HepG2 (cell line): ENCODE measurements around the gene TMEM19. TPM values are rescaled to one million over a fixed set of nuclear protein-coding genes. Genes with fewer than 3 reads are reported as not detected.

Experiments
- CCDC6 ChIP-seq: sonication (generic); formaldehyde crosslinking; IDR thresholded peaks from 2 replicates; pipeline ENCODE4 v1.8.1; 2022; ENCODE audit warnings: mild to moderate bottlenecking, missing genetic modification reagents, moderate library complexity
- DZIP1 ChIP-seq: sonication (generic); formaldehyde crosslinking; IDR thresholded peaks from 2 replicates; pipeline ENCODE4 v1.5.0; 2020; ENCODE audit warnings: mild to moderate bottlenecking, missing genetic modification reagents
- GRHL1 ChIP-seq: sonication (generic); formaldehyde crosslinking; conservative IDR thresholded peaks from 2 replicates; pipeline ENCODE4 v1.8.0; 2022; ENCODE audit warnings: missing genetic modification reagents
- IRF1 ChIP-seq: sonication (generic); formaldehyde crosslinking; IDR thresholded peaks from 2 replicates; pipeline ENCODE4 v1.4.0; 2020; ENCODE audit warnings: low read depth, mild to moderate bottlenecking, missing genetic modification reagents
- KDM4B ChIP-seq: sonication (generic); formaldehyde crosslinking; IDR thresholded peaks from 2 replicates; pipeline ENCODE4 v1.4.0; 2020; ENCODE audit warnings: missing genetic modification reagents
- KLF15 ChIP-seq: sonication (generic); formaldehyde crosslinking; IDR thresholded peaks from 2 replicates; pipeline ENCODE4 v1.8.1; 2023; ENCODE audit warnings: borderline replicate concordance, mild to moderate bottlenecking, inconsistent platforms, missing genetic modification reagents, mixed read lengths
- MED13 ChIP-seq: sonication (generic); formaldehyde crosslinking; IDR thresholded peaks from 2 replicates; pipeline ENCODE4 v1.5.0; 2020; ENCODE audit warnings: missing genetic modification reagents
- MEIS2 ChIP-seq: sonication (generic); formaldehyde crosslinking; IDR thresholded peaks from 2 replicates; pipeline ENCODE4 v1.9.0; 2021; ENCODE audit warnings: mild to moderate bottlenecking, missing genetic modification reagents
- MYPOP ChIP-seq: sonication (generic); formaldehyde crosslinking; IDR thresholded peaks from 2 replicates; pipeline ENCODE4 v1.8.1; 2023; ENCODE audit warnings: mild to moderate bottlenecking, moderate library complexity, missing genetic modification reagents
- U2AF1 ChIP-seq: fragments of 200-400 bp; formaldehyde crosslinking; optimal IDR thresholded peaks from 2 replicates; pipeline ENCODE3; 2017; ENCODE audit warnings: mild to moderate bottlenecking, low read depth, low read length
- ZFP1 ChIP-seq: IDR thresholded peaks from 2 replicates; pipeline ENCODE4 v1.6.1; 2016
- ZNF205 ChIP-seq: IDR thresholded peaks from 2 replicates; pipeline ENCODE4 v1.6.1; 2018; ENCODE audit warnings: missing biosample characterization, missing genetic modification reagents
- ZNF207 ChIP-seq: fragments of 450-650 bp; IDR thresholded peaks from 2 replicates; pipeline ENCODE4 v1.6.1; 2016; ENCODE audit warnings: antibody characterized with exemption, borderline replicate concordance
- ZNF230 ChIP-seq: sonication (generic); formaldehyde crosslinking; IDR thresholded peaks from 2 replicates; pipeline ENCODE4 v1.4.0; 2020; ENCODE audit warnings: mild to moderate bottlenecking, missing genetic modification reagents
- ZNF232 ChIP-seq: sonication (generic); formaldehyde crosslinking; IDR thresholded peaks from 2 replicates; pipeline ENCODE4 v1.4.0; 2020; ENCODE audit warnings: missing genetic modification reagents, borderline replicate concordance
- ZNF292 ChIP-seq: sonication (generic); formaldehyde crosslinking; IDR thresholded peaks from 2 replicates; pipeline ENCODE4 v1.8.1; 2022; ENCODE audit warnings: mild to moderate bottlenecking, low read depth, missing genetic modification reagents, borderline replicate concordance
- ZNF543 ChIP-seq: sonication (generic); formaldehyde crosslinking; IDR thresholded peaks from 2 replicates; pipeline ENCODE4 v1.4.0; 2020; ENCODE audit warnings: mild to moderate bottlenecking, missing genetic modification reagents
- ZNF589 ChIP-seq: sonication (generic); formaldehyde crosslinking; conservative IDR thresholded peaks from 2 replicates; pipeline ENCODE4 v1.8.0; 2022; ENCODE audit warnings: mild to moderate bottlenecking, moderate library complexity, missing genetic modification reagents
- ZNF704 ChIP-seq: sonication (generic); formaldehyde crosslinking; IDR thresholded peaks from 2 replicates; pipeline ENCODE4 v1.8.1; 2023; ENCODE audit warnings: mild to moderate bottlenecking, inconsistent platforms, moderate library complexity, missing genetic modification reagents, borderline replicate concordance
- ZUFSP ChIP-seq: sonication (generic); formaldehyde crosslinking; IDR thresholded peaks from 2 replicates; pipeline ENCODE4 v1.9.0; 2021; ENCODE audit warnings: missing genetic modification reagents, mild to moderate bottlenecking, borderline replicate concordance
- polyA plus RNA-seq, 8 experiments: library from polyadenylated mRNA; depleted of rRNA in 3 of 8; stranded (reverse) in 7 of 8; unstranded in 1 of 8; fragments of >200 nt; fragmentation: Illumina TruSeq in 4 of 8; extraction: Trizol in 4 of 8; gene quantifications; 2 replicates each; pipeline versions ENCODE4 v1.2.1 to v1.2.3, GENCODE V29; 2011 to 2016; ENCODE audit warnings: low read depth in 4 of 8, missing spikeins in 1 of 8, mixed read lengths in 1 of 8; ENCODE audit not compliant: insufficient read depth in 1 of 8
- total RNA-seq, 5 experiments: library from RNA; depleted of rRNA; stranded (reverse); fragments of >200 nt; fragmentation: Illumina TruSeq; extraction: Trizol; gene quantifications; 2 replicates each; pipeline ENCODE4 v1.2.3, GENCODE V29; 2016; ENCODE audit warnings: low read depth in 1 of 5

Gene TMEM19
- total and polyA plus RNA-seq, 2 of the 13 experiments (the other 11 are each of a cell fraction or from before 2014, with no cell fraction given), result 16.9 to 22.5 TPM

- TF ChIP-seq IRF1 (CRISPR knock-in tag) (no peak), ZNF205 (CRISPR knock-in tag) (no peak), ZFP1 (no peak), MEIS2 (CRISPR knock-in tag) (peak; percentile 42; the same call in 1 of the 2 replicates), ZUFSP (CRISPR knock-in tag) (no peak), ZNF589 (CRISPR knock-in tag) (0 out of 2 replicates have a peak, but pooled peaks have one; percentile 26), MED13 (no peak), DZIP1 (CRISPR knock-in tag) (no peak), GRHL1 (CRISPR knock-in tag) (no peak), ZNF292 (CRISPR knock-in tag) (no peak), ZNF230 (CRISPR knock-in tag) (peak; percentile 49; the same call in 1 of the 2 replicates), ZNF543 (CRISPR knock-in tag) (0 out of 2 replicates have a peak, but pooled peaks have one; percentile 17), ZNF207 (no peak), CCDC6 (CRISPR knock-in tag) (0 out of 2 replicates have a peak, but pooled peaks have one; percentile 49), MYPOP (CRISPR knock-in tag) (no peak), KLF15 (CRISPR knock-in tag) (0 out of 2 replicates have a peak, but pooled peaks have one; percentile 62), U2AF1 (peak; percentile 25), ZNF232 (CRISPR knock-in tag) (no peak; the same call in 1 of the 2 replicates), ZNF704 (CRISPR knock-in tag) (no peak), KDM4B (CRISPR knock-in tag) (no peak)
Measured at GRCh38 chr12:71662849-71663560, 22.9 kb upstream of the TMEM19 start (continued).
